ENCODE data around the gene IL1RN. TPM values are rescaled to one million over a fixed set of nuclear protein-coding genes. Genes with fewer than 3 reads are reported as not detected.

IL1RN gene
- total and polyA plus RNA-seq, 2 of the 13 experiments (the other 11 are each of a cell fraction or from before 2014, with no cell fraction given): 21.2 to 101 TPM

DNA sequence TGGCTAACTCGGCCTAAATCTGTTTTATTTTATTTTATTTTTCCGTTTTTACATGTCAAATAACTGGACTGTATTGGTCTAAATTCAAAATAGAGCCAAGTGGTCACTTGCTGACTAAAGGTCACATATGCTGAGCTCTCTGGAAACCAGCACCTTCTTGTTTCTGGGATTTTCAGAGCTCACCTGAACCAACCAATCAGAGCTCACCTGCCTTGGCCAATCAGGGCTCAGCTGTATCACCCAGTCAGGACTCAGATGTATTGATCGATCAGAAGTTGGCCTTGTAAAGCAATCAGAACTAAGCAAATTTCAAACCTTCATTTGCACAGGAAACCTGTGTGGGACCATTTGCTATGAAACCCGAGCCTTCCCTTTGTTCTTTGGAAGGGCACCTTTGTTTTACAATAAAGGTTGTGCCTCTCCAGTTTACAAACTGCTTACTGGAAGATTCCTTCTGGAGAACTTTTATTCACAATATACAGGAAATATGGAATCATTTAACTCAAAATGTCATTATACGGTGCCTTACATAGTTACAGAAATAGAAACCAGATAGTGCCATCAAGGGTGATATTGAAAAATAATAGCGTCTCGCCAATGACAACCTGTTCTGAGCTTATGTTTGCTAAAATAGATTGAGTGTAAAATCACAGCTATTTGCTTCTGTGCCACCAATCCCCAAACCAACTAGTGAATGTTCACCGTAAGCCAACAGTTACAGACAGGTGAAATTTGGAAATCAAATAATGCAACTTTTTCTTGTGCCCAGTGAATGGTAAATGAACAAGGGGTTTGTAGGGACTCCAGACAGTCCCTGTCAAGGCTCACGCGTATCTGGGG, 29.1 kb downstream of the IL1RN start (continued):
- TF ChIP-seq, protein P1, sequence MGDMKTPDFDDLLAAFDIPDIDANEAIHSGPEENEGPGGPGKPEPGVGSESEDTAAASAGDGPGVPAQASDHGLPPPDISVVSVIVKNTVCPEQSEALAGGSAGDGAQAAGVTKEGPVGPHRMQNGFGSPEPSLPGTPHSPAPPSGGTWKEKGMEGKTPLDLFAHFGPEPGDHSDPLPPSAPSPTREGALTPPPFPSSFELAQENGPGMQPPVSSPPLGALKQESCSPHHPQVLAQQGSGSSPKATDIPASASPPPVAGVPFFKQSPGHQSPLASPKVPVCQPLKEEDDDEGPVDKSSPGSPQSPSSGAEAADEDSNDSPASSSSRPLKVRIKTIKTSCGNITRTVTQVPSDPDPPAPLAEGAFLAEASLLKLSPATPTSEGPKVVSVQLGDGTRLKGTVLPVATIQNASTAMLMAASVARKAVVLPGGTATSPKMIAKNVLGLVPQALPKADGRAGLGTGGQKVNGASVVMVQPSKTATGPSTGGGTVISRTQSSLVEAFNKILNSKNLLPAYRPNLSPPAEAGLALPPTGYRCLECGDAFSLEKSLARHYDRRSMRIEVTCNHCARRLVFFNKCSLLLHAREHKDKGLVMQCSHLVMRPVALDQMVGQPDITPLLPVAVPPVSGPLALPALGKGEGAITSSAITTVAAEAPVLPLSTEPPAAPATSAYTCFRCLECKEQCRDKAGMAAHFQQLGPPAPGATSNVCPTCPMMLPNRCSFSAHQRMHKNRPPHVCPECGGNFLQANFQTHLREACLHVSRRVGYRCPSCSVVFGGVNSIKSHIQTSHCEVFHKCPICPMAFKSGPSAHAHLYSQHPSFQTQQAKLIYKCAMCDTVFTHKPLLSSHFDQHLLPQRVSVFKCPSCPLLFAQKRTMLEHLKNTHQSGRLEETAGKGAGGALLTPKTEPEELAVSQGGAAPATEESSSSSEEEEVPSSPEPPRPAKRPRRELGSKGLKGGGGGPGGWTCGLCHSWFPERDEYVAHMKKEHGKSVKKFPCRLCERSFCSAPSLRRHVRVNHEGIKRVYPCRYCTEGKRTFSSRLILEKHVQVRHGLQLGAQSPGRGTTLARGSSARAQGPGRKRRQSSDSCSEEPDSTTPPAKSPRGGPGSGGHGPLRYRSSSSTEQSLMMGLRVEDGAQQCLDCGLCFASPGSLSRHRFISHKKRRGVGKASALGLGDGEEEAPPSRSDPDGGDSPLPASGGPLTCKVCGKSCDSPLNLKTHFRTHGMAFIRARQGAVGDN (CRISPR knock-in tag; IDR thresholded peaks at IDR 0.05): no peak
- no peak; the same call in 1 of the 2 replicates for TF ChIP-seq REPIN1 (CRISPR knock-in tag; IDR thresholded peaks at IDR 0.05; ENCODE audit: borderline replicate concordance, low read depth)
- TF ChIP-seq KLF9 (CRISPR knock-in tag; IDR thresholded peaks at IDR 0.05; ENCODE audit: low read depth): no peak
- TF ChIP-seq ZNF431 (CRISPR knock-in tag; IDR thresholded peaks at IDR 0.05; ENCODE audit: borderline replicate concordance, low read depth): no peak
- TF ChIP-seq ZNF556 (CRISPR knock-in tag; IDR thresholded peaks at IDR 0.05; ENCODE audit: borderline replicate concordance): 0 out of 2 replicates have a peak, but pooled peaks have one; percentile 27
- TF ChIP-seq, protein P2, sequence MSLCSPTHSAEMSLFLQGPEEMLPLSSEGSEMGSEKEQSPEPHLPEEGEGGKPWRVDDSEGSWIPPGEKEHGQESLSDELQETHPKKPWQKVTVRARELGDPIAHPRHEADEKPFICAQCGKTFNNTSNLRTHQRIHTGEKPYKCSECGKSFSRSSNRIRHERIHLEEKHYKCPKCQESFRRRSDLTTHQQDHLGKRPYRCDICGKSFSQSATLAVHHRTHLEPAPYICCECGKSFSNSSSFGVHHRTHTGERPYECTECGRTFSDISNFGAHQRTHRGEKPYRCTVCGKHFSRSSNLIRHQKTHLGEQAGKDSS (CRISPR knock-in tag; IDR thresholded peaks at IDR 0.05; ENCODE audit: borderline replicate concordance, low read depth): no peak
- TF ChIP-seq, protein P3, sequence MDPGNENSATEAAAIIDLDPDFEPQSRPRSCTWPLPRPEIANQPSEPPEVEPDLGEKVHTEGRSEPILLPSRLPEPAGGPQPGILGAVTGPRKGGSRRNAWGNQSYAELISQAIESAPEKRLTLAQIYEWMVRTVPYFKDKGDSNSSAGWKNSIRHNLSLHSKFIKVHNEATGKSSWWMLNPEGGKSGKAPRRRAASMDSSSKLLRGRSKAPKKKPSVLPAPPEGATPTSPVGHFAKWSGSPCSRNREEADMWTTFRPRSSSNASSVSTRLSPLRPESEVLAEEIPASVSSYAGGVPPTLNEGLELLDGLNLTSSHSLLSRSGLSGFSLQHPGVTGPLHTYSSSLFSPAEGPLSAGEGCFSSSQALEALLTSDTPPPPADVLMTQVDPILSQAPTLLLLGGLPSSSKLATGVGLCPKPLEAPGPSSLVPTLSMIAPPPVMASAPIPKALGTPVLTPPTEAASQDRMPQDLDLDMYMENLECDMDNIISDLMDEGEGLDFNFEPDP (CRISPR knock-in tag; conservative IDR thresholded peaks at IDR 0.05): no peak
- no peak for TF ChIP-seq ZNF20 (CRISPR knock-in tag; IDR thresholded peaks at IDR 0.05)
- TF ChIP-seq IKZF1 (IDR thresholded peaks at IDR 0.05): no peak
- TF ChIP-seq, protein P4, sequence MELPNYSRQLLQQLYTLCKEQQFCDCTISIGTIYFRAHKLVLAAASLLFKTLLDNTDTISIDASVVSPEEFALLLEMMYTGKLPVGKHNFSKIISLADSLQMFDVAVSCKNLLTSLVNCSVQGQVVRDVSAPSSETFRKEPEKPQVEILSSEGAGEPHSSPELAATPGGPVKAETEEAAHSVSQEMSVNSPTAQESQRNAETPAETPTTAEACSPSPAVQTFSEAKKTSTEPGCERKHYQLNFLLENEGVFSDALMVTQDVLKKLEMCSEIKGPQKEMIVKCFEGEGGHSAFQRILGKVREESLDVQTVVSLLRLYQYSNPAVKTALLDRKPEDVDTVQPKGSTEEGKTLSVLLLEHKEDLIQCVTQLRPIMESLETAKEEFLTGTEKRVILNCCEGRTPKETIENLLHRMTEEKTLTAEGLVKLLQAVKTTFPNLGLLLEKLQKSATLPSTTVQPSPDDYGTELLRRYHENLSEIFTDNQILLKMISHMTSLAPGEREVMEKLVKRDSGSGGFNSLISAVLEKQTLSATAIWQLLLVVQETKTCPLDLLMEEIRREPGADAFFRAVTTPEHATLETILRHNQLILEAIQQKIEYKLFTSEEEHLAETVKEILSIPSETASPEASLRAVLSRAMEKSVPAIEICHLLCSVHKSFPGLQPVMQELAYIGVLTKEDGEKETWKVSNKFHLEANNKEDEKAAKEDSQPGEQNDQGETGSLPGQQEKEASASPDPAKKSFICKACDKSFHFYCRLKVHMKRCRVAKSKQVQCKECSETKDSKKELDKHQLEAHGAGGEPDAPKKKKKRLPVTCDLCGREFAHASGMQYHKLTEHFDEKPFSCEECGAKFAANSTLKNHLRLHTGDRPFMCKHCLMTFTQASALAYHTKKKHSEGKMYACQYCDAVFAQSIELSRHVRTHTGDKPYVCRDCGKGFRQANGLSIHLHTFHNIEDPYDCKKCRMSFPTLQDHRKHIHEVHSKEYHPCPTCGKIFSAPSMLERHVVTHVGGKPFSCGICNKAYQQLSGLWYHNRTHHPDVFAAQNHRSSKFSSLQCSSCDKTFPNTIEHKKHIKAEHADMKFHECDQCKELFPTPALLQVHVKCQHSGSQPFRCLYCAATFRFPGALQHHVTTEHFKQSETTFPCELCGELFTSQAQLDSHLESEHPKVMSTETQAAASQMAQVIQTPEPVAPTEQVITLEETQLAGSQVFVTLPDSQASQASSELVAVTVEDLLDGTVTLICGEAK (IDR thresholded peaks at IDR 0.05): no peak
- TF ChIP-seq, protein P4 (CRISPR knock-in tag; IDR thresholded peaks at IDR 0.05): no peak; the same call in 1 of the 2 replicates
- TF ChIP-seq TAF1 (CRISPR knock-in tag; IDR thresholded peaks at IDR 0.05): no peak
- peak; percentile 45; the same call in 1 of the 2 replicates for TF ChIP-seq RFX5 (IDR thresholded peaks at IDR 0.05; ENCODE audit: low read depth, low read length)
